GM19452 (cell line): ENCODE results near the gene SLC9A3.
"Not testable (repeated sequence)": the region's sequence is repeated elsewhere in the genome, so short reads cannot be mapped to it uniquely, and the experiment has no call there.

Source experiments
- ATAC-seq: cut with Tn5 transposase; IDR thresholded peaks from one replicate; pipeline ENCODE4 v1.9.1; 2021; ENCODE audit not compliant: unreplicated experiment

Gene SLC9A3

GRCh38 chr5:477871-478270 lies 46.4 kb downstream of the SLC9A3 start:
- ATAC-seq = no peak

- ATAC-seq = no peak
These were observed 47.0 kb downstream of the SLC9A3 start for GRCh38 chr5:477247-477646.

GRCh38 chr5:476814-477175 lies 47.5 kb downstream of the SLC9A3 start:
- ATAC-seq = no peak

- no peak for ATAC-seq
These were observed 48.0 kb downstream of the SLC9A3 start for GRCh38 chr5:476102-476813.

- no peak for ATAC-seq
These were observed 48.5 kb downstream of the SLC9A3 start for GRCh38 chr5:475704-476101.

GRCh38 chr5:474840-475661 lies 49.2 kb downstream of the SLC9A3 start:
- ATAC-seq = no peak

GRCh38 chr5:474232-474839 lies 49.9 kb downstream of the SLC9A3 start:
- not testable (repeated sequence) for ATAC-seq

GRCh38 chr5:473551-474192 lies 50.6 kb downstream of the SLC9A3 start:
- ATAC-seq = peak; percentile 13

GRCh38 chr5:472656-473550 lies 51.3 kb downstream of the SLC9A3 start:
- ATAC-seq = peak; percentile 77

- ATAC-seq = peak; percentile 10
These were observed 52.1 kb downstream of the SLC9A3 start for GRCh38 chr5:472076-472655.

GRCh38 chr5:471750-472058 lies 52.5 kb downstream of the SLC9A3 start:
- ATAC-seq = no peak

- no peak for ATAC-seq
These were observed 53.1 kb downstream of the SLC9A3 start for GRCh38 chr5:470961-471749.

- no peak for ATAC-seq
These were observed 54.3 kb downstream of the SLC9A3 start for GRCh38 chr5:469752-470483.

GRCh38 chr5:468401-468800 lies 55.8 kb downstream of the SLC9A3 start:
- ATAC-seq = no peak

GRCh38 chr5:466661-467310 lies 57.5 kb downstream of the SLC9A3 start:
- ATAC-seq = no peak

GRCh38 chr5:465591-466403 lies 58.5 kb downstream of the SLC9A3 start:
- no peak for ATAC-seq

- no peak for ATAC-seq
These were observed 59.2 kb downstream of the SLC9A3 start for GRCh38 chr5:464843-465590.
